K562 (cell line): ENCODE measurements around the gene TRMU. TPM values are rescaled to one million over a fixed set of nuclear protein-coding genes. Genes with fewer than 3 reads are reported as not detected.

Experiments used
- CEBPZ ChIP-seq: fragments of 150-350 bp; IDR thresholded peaks from 2 replicates; pipeline ENCODE4 v1.6.1; 2014; ENCODE audit warnings: low read depth, mild to moderate bottlenecking, low read length, borderline replicate concordance
- MGA ChIP-seq: fragments of 450-650 bp; IDR thresholded peaks from 2 replicates; pipeline ENCODE4 v1.6.1; 2016; ENCODE audit warnings: mild to moderate bottlenecking, moderate library complexity
- polyA plus RNA-seq, 8 experiments: library from polyadenylated mRNA; depleted of rRNA in 4 of 8; stranded (reverse) in 5 of 8; unstranded in 3 of 8; fragments of >200 nt; fragmentation: Nextera tagmentation in 2 of 8; fragmentation: Illumina TruSeq in 1 of 8; extraction: Ambion mirVana in 2 of 8; extraction: Trizol in 1 of 8; gene quantifications; 2 replicates each; pipeline versions ENCODE4 v1.2.1 to v1.2.3, GENCODE V29; 2011 to 2014; ENCODE audit warnings: inconsistent platforms in 1 of 8, missing spikeins in 1 of 8
- total RNA-seq, 7 experiments: library from RNA; depleted of rRNA in 6 of 7; stranded (reverse); fragments of >200 nt in 6 of 7; fragmentation: Illumina TruSeq in 2 of 7; extraction: Trizol in 2 of 7; gene quantifications; 2 replicates each; pipeline versions ENCODE4 v1.2.1 to v1.2.3, GENCODE V29; 2011 to 2021; ENCODE audit warnings: low replicate concordance in 1 of 7

The TRMU gene
- total and polyA plus RNA-seq, 9 of the 15 experiments (the other 6 are each of a cell fraction or from before 2014, with no cell fraction given) = 2.3 to 49.9 (median 35.3) TPM

GRCh38 chr22:46390105-46390651 is 54.7 kb downstream of the TRMU start (continued):
- TF ChIP-seq MGA (0 out of 2 replicates have a peak, but pooled peaks have one; percentile 0), CEBPZ (no peak)
